HepG2 (cell line): Measurements from ENCODE around the gene SULT4A1.

Experiments
- CENPT ChIP-seq: sonication (generic); formaldehyde crosslinking; IDR thresholded peaks from 2 replicates; pipeline ENCODE4 v1.8.0; 2022; ENCODE audit warnings: low read depth, mild to moderate bottlenecking, moderate library complexity, missing genetic modification reagents
- EP300 ChIP-seq, 3 experiments: sonication (generic) in 1 of 3; formaldehyde crosslinking in 1 of 3; IDR thresholded peaks; 2 replicates each; pipeline versions ENCODE4 v1.5.1 to v1.6.1; 2011 to 2020; ENCODE audit warnings: low read depth in 2 of 3, low read length in 2 of 3, borderline replicate concordance in 1 of 3, improper control_type of control experiment in 1 of 3, mild to moderate bottlenecking in 1 of 3, missing genetic modification reagents in 1 of 3, moderate library complexity in 1 of 3
- NFRKB ChIP-seq: fragments of 450-650 bp; IDR thresholded peaks from 2 replicates; pipeline ENCODE4 v1.6.1; 2017
- POLR2A ChIP-seq, 2 experiments: IDR thresholded peaks; 2 replicates each; pipeline ENCODE4 v1.6.1; 2011; ENCODE audit warnings: low read depth in 2 of 2, low read length in 2 of 2, mild to moderate bottlenecking in 1 of 2, moderate library complexity in 1 of 2; ENCODE audit not compliant: insufficient read depth in 1 of 2
- TF ChIP-seq, protein P1 (sequence below): sonication (generic); formaldehyde crosslinking; IDR thresholded peaks from 2 replicates; pipeline ENCODE4 v1.5.0; 2020; ENCODE audit warnings: mild to moderate bottlenecking, missing genetic modification reagents, moderate library complexity
- TF ChIP-seq, protein P2 (sequence below): sonication (generic); formaldehyde crosslinking; conservative IDR thresholded peaks from 2 replicates; pipeline ENCODE4 v1.4.0; 2020; ENCODE audit warnings: missing genetic modification reagents
- TF ChIP-seq, protein P3 (sequence below): sonication (generic); formaldehyde crosslinking; IDR thresholded peaks from 2 replicates; pipeline ENCODE4 v1.8.1; 2022; ENCODE audit warnings: mild to moderate bottlenecking, missing genetic modification reagents
- TF ChIP-seq, protein P4 (sequence below): sonication (generic); formaldehyde crosslinking; IDR thresholded peaks from 2 replicates; pipeline ENCODE4 v1.4.0; 2020; ENCODE audit warnings: missing genetic modification reagents

DNA sequence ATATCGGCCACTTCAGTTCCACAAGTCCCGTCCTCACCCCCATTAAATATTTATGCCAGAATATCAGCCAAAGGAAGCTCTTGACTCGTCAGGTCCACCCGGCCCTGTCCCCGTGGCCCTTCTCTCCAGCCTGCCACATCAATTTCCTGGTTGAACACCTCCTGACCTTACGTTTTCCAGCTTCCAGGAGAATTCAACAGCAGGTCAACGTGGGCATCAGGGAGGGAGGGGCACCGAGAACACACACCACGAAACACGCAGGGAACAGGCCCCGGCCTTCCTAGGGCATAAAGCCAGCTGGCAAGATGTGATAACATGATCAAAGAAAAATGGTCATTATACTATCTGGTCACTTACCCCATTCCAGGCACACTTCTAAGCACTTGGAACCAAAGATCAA, 15.3 kb downstream of the SULT4A1 start:
- TF ChIP-seq, protein P1, sequence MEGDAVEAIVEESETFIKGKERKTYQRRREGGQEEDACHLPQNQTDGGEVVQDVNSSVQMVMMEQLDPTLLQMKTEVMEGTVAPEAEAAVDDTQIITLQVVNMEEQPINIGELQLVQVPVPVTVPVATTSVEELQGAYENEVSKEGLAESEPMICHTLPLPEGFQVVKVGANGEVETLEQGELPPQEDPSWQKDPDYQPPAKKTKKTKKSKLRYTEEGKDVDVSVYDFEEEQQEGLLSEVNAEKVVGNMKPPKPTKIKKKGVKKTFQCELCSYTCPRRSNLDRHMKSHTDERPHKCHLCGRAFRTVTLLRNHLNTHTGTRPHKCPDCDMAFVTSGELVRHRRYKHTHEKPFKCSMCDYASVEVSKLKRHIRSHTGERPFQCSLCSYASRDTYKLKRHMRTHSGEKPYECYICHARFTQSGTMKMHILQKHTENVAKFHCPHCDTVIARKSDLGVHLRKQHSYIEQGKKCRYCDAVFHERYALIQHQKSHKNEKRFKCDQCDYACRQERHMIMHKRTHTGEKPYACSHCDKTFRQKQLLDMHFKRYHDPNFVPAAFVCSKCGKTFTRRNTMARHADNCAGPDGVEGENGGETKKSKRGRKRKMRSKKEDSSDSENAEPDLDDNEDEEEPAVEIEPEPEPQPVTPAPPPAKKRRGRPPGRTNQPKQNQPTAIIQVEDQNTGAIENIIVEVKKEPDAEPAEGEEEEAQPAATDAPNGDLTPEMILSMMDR (CRISPR knock-in tag), result no peak
- TF ChIP-seq POLR2A (IDR thresholded peaks at IDR 0.05; ENCODE audit: insufficient read depth in 1 of 2, low read depth in 2 of 2, low read length in 2 of 2) (no peak), NFRKB (no peak), EP300 (IDR thresholded peaks at IDR 0.05; ENCODE audit: low read depth in 2 of 2, low read length in 2 of 2) (no peak), EP300 (CRISPR knock-in tag; IDR thresholded peaks at IDR 0.05; ENCODE audit: borderline replicate concordance) (no peak), CENPT (CRISPR knock-in tag) (no peak)
- TF ChIP-seq, protein P2, sequence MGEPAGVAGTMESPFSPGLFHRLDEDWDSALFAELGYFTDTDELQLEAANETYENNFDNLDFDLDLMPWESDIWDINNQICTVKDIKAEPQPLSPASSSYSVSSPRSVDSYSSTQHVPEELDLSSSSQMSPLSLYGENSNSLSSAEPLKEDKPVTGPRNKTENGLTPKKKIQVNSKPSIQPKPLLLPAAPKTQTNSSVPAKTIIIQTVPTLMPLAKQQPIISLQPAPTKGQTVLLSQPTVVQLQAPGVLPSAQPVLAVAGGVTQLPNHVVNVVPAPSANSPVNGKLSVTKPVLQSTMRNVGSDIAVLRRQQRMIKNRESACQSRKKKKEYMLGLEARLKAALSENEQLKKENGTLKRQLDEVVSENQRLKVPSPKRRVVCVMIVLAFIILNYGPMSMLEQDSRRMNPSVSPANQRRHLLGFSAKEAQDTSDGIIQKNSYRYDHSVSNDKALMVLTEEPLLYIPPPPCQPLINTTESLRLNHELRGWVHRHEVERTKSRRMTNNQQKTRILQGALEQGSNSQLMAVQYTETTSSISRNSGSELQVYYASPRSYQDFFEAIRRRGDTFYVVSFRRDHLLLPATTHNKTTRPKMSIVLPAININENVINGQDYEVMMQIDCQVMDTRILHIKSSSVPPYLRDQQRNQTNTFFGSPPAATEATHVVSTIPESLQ (CRISPR knock-in tag), result no peak
- TF ChIP-seq, protein P3, sequence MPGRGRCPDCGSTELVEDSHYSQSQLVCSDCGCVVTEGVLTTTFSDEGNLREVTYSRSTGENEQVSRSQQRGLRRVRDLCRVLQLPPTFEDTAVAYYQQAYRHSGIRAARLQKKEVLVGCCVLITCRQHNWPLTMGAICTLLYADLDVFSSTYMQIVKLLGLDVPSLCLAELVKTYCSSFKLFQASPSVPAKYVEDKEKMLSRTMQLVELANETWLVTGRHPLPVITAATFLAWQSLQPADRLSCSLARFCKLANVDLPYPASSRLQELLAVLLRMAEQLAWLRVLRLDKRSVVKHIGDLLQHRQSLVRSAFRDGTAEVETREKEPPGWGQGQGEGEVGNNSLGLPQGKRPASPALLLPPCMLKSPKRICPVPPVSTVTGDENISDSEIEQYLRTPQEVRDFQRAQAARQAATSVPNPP, result no peak
- TF ChIP-seq, protein P4, sequence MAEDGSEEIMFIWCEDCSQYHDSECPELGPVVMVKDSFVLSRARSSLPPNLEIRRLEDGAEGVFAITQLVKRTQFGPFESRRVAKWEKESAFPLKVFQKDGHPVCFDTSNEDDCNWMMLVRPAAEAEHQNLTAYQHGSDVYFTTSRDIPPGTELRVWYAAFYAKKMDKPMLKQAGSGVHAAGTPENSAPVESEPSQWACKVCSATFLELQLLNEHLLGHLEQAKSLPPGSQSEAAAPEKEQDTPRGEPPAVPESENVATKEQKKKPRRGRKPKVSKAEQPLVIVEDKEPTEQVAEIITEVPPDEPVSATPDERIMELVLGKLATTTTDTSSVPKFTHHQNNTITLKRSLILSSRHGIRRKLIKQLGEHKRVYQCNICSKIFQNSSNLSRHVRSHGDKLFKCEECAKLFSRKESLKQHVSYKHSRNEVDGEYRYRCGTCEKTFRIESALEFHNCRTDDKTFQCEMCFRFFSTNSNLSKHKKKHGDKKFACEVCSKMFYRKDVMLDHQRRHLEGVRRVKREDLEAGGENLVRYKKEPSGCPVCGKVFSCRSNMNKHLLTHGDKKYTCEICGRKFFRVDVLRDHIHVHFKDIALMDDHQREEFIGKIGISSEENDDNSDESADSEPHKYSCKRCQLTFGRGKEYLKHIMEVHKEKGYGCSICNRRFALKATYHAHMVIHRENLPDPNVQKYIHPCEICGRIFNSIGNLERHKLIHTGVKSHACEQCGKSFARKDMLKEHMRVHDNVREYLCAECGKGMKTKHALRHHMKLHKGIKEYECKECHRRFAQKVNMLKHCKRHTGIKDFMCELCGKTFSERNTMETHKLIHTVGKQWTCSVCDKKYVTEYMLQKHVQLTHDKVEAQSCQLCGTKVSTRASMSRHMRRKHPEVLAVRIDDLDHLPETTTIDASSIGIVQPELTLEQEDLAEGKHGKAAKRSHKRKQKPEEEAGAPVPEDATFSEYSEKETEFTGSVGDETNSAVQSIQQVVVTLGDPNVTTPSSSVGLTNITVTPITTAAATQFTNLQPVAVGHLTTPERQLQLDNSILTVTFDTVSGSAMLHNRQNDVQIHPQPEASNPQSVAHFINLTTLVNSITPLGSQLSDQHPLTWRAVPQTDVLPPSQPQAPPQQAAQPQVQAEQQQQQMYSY (CRISPR knock-in tag), result no peak
